Trophoblast cell (in vitro differentiated cells and primary cell): ENCODE measurements around the gene RAB34.

ENCODE experiments used
- DNase-seq, 2 donors: peaks; one replicate each; pipeline ENCODE4 v3.0.0-alpha.2; 2016
- H2AFZ ChIP-seq: 2 replicates; pipeline ENCODE4 v1.6.1; 2013; ENCODE audit warnings: low read length, moderate library complexity, mild to moderate bottlenecking; ENCODE audit not compliant: insufficient read depth, poor library complexity
- H2AK5ac ChIP-seq: 2 replicates; pipeline ENCODE4 v1.6.1; 2013; ENCODE audit warnings: mild to moderate bottlenecking, low read length
- H2BK120ac ChIP-seq: 2 replicates; pipeline ENCODE4 v1.6.1; 2013; ENCODE audit warnings: low read length, mild to moderate bottlenecking, moderate library complexity; ENCODE audit not compliant: insufficient read depth, poor library complexity
- H2BK12ac ChIP-seq: 2 replicates; pipeline ENCODE4 v1.6.1; 2013; ENCODE audit warnings: mild to moderate bottlenecking, low read length, moderate library complexity
- H2BK5ac ChIP-seq: 2 replicates; pipeline ENCODE4 v1.6.1; 2013; ENCODE audit warnings: low read length, low read depth, moderate library complexity, mild to moderate bottlenecking; ENCODE audit not compliant: poor library complexity
- H3K14ac ChIP-seq: 2 replicates; pipeline ENCODE4 v1.6.1; 2013; ENCODE audit warnings: mild to moderate bottlenecking, low read length
- H3K18ac ChIP-seq: 2 replicates; pipeline ENCODE4 v1.6.1; 2013; ENCODE audit warnings: mild to moderate bottlenecking, low read length
- H3K23ac ChIP-seq: 2 replicates; pipeline ENCODE4 v1.6.1; 2013; ENCODE audit warnings: low read length
- H3K27ac ChIP-seq: 2 replicates; pipeline ENCODE4 v1.5.1; 2013; ENCODE audit warnings: low read depth, mild to moderate bottlenecking, inconsistent platforms, low read length, moderate library complexity
- H3K27me3 ChIP-seq: 2 replicates; pipeline ENCODE4 v1.6.1; 2013; ENCODE audit warnings: inconsistent platforms, mild to moderate bottlenecking, low read length, moderate library complexity; ENCODE audit not compliant: insufficient read depth
- H3K36me3 ChIP-seq, 2 experiments: 1 replicate in 1 of 2; 2 replicates in 1 of 2; pipeline ENCODE4 v1.6.1; 2013; ENCODE audit warnings: low read length in 2 of 2, mild to moderate bottlenecking in 2 of 2, moderate library complexity in 1 of 2; ENCODE audit not compliant: insufficient read depth in 2 of 2, control insufficient read depth in 1 of 2
- H3K4ac ChIP-seq: 2 replicates; pipeline ENCODE4 v1.6.1; 2013; ENCODE audit warnings: low read depth, mild to moderate bottlenecking, low read length, moderate library complexity
- H3K4me1 ChIP-seq, 2 experiments: 1 replicate in 1 of 2; 2 replicates in 1 of 2; pipeline ENCODE4 v1.6.1; 2013; ENCODE audit warnings: low read length in 2 of 2, mild to moderate bottlenecking in 2 of 2, moderate library complexity in 1 of 2; ENCODE audit not compliant: insufficient read depth in 2 of 2, control insufficient read depth in 1 of 2
- H3K4me2 ChIP-seq: 2 replicates; pipeline ENCODE4 v1.6.1; 2013; ENCODE audit warnings: inconsistent platforms, mild to moderate bottlenecking, low read length, moderate library complexity
- H3K4me3 ChIP-seq: 2 replicates; pipeline ENCODE4 v1.5.1; 2013; ENCODE audit warnings: mild to moderate bottlenecking, low read depth, low read length, inconsistent platforms
- H3K79me1 ChIP-seq: one replicate; pipeline ENCODE4 v1.6.1; 2013; ENCODE audit warnings: low read length
- H3K79me2 ChIP-seq: 2 replicates; pipeline ENCODE4 v1.6.1; 2013; ENCODE audit warnings: low read length, mild to moderate bottlenecking; ENCODE audit not compliant: control insufficient read depth, insufficient read depth, poor library complexity
- H3K9ac ChIP-seq: 2 replicates; pipeline ENCODE4 v1.6.1; 2013; ENCODE audit warnings: mild to moderate bottlenecking, low read length
- H3K9me3 ChIP-seq: 2 replicates; pipeline ENCODE4 v1.6.1; 2013; ENCODE audit warnings: low read depth, mild to moderate bottlenecking, control low read depth, inconsistent platforms, low read length; ENCODE audit not compliant: insufficient read depth
- H4K12ac ChIP-seq: 2 replicates; pipeline ENCODE4 v1.6.1; 2013; ENCODE audit warnings: low read depth, mild to moderate bottlenecking, low read length, moderate library complexity
- H4K8ac ChIP-seq: 2 replicates; pipeline ENCODE4 v1.6.1; 2013; ENCODE audit warnings: low read depth, mild to moderate bottlenecking, low read length, moderate library complexity
- H4K91ac ChIP-seq: one replicate; pipeline ENCODE4 v1.6.1; 2013; ENCODE audit warnings: low read depth, mild to moderate bottlenecking, low read length, moderate library complexity
- WGBS: extraction: QIAGEN DNeasy Blood & Tissue Kit; methylation state at CpG from one replicate; pipeline ENCODE4 v1.1.7; 2013; ENCODE audit warnings: missing lambda C conversion rate; ENCODE audit not compliant: insufficient read length, insufficient coverage; ENCODE audit errors: extremely low coverage; 5-methylcytosine and 5-hydroxymethylcytosine counted together

The RAB34 gene

DNA sequence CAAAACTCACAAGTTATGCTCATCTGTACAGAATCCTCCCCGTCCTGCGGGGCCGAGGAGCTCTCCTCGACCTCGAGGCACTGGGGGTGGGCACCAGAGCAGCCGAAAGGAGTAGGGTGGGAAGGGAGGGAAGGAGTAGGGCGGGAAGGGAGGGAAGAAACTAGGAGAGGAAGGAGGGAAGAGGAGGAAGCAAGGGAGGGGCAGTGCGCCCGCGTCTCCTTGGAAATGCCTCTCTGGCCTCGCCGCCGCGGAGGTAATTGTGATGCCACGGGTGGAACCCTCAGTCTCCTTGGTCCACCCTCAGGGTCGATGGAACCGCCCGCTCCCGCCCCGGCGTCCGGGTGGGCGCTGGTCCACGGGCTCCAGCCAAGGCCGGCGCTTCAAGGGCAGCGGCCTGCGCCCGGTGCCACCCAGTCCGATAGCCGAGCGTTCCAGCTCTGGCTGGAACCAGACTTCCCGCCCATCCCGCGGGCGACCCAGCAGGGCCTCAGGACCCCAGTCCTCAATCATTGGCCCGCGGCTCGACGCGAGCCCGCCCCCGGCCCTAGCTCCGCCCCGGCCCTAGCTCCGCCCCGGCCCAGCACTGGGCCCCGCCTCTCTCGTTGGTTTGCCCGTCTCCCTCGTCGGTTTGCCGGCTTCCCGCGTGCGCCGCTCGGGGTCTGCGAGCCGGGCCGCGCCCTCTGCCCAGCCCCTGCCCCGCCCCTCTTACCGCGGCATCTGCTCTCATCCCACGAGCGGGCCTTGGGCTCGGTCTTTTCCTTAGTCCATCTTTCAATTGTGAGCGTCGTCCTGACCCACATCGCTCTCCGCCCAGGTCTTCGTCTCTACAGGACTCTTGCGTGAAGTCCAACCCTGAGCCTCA lies 6.6 kb downstream of the RAB34 start:
- Histone ChIP-seq H4K8ac (peak overlapping the region; percentile 98), H3K4me3 (peak overlapping the region; percentile 76), H2AFZ (peak overlapping the region; percentile 74), H3K36me3 (peaks cover 27 to 34% of the 10 kb centered on the region in 2 experiments), H2BK5ac (peak overlapping the region; percentile 93), H4K12ac (peak overlapping the region; percentile 94), H3K79me2 (peaks cover 8% of the 10 kb centered on the region), H3K9me3 (peaks cover 5% of the 10 kb centered on the region), H3K4ac (peak overlapping the region; percentile 85), H3K14ac (peak overlapping the region; percentile 94), H3K27me3 (no peaks in the 10 kb centered on the region), H3K18ac (peak overlapping the region; percentile 93), H3K4me2 (peak overlapping the region; percentile 86), H3K23ac (no peak overlapping the region), H3K79me1 (peaks cover 15% of the 10 kb centered on the region), H2AK5ac (peak overlapping the region; percentile 89), H2BK120ac (peak overlapping the region; percentile 77), H2BK12ac (peak overlapping the region; percentile 27), H3K27ac (peak overlapping the region; percentile 98), H3K9ac (peak overlapping the region; percentile 85), H4K91ac (peak overlapping the region; percentile 99), H3K4me1 (peaks cover 18 to 22% of the 10 kb centered on the region in 2 experiments)
- DNase-seq: peak; percentile 84 to 90
- no CpG with 5 or more reads among the region's 74 CpGs for WGBS

GRCh38 chr17:28707339-28707720 lies 10.3 kb downstream of the RAB34 start:
- no CpG with 5 or more reads among the region's 2 CpGs for WGBS
- Histone ChIP-seq H2BK12ac (no peak overlapping the region), H3K4me2 (no peak overlapping the region), H3K4me3 (no peak overlapping the region), H3K27ac (no peak overlapping the region), H3K4me1 (peaks cover 5 to 9% of the 10 kb centered on the region in 2 experiments), H2BK120ac (no peak overlapping the region), H3K79me1 (peaks cover 15% of the 10 kb centered on the region), H2BK5ac (no peak overlapping the region), H3K36me3 (peaks cover 24 to 35% of the 10 kb centered on the region in 2 experiments), H2AFZ (no peak overlapping the region), H3K23ac (no peak overlapping the region), H3K27me3 (no peaks in the 10 kb centered on the region), H4K12ac (no peak overlapping the region), H3K9me3 (no peaks in the 10 kb centered on the region), H3K79me2 (peaks cover 8% of the 10 kb centered on the region), H4K91ac (no peak overlapping the region), H4K8ac (no peak overlapping the region), H2AK5ac (no peak overlapping the region), H3K9ac (no peak overlapping the region), H3K4ac (no peak overlapping the region), H3K14ac (no peak overlapping the region), H3K18ac (no peak overlapping the region)
- no peak for DNase-seq

DNA sequence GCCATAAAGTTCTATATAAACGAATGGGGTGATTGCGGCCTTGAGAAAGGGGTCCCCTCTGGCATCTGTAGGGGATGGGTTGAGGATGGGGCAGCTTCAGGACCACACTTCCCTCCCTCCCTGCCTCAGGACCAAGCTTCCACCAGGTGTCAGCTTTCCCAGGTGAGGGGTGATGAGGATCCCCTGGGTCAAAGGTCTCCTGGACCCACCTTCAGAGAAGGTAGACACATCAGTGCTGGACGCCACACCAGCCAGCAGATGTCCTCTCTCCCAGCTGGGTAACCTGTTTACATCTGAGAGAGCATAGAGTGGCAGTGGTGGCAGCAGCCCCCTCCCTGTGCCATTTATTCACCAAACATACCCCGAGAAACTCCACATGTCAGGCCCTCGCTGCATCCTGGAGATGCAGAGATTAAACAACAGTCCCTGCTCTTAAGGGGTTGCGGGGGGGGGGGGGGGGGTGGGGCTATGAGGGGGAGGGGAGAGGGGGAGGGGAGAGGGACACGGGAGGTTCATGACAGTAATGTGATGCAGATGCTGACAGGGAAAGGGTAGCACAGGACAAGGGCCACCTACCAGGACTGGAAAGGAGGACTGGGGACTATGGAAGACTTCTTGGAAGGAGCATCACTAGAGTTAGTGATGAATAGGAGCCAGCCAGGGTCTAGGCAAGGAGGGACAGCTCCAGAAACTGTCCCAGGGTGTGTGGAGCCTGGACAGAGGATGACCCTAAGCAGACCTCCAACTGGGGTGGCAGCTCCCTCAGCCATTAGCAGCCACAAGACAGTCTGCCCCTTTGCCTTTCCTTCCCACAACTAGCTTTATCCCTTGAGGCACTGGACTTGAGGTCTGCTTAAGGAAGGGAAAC lies 11.0 kb downstream of the RAB34 start:
- H3K36me3 ChIP-seq: peaks cover 30 to 42% of the 10 kb centered on the region in 2 experiments
- no peak overlapping the region for H2BK120ac ChIP-seq
- H2AFZ ChIP-seq: no peak overlapping the region
- H4K8ac ChIP-seq: no peak overlapping the region
- no peak overlapping the region for H4K91ac ChIP-seq
- H3K9ac ChIP-seq: no peak overlapping the region
- no peak overlapping the region for H3K18ac ChIP-seq
- H3K23ac ChIP-seq: no peak overlapping the region
- WGBS: no CpG with 5 or more reads among the region's 7 CpGs
- H3K4ac ChIP-seq: no peak overlapping the region
- H3K27ac ChIP-seq: no peak overlapping the region
- H2AK5ac ChIP-seq: no peak overlapping the region
- H3K79me2 ChIP-seq: peaks cover 7% of the 10 kb centered on the region
- peaks cover 3 to 4% of the 10 kb centered on the region in 2 experiments for H3K4me1 ChIP-seq
- H3K27me3 ChIP-seq: no peaks in the 10 kb centered on the region
- H4K12ac ChIP-seq: no peak overlapping the region
- H3K9me3 ChIP-seq: no peaks in the 10 kb centered on the region
- H3K79me1 ChIP-seq: peaks cover 11% of the 10 kb centered on the region
- no peak overlapping the region for H3K4me2 ChIP-seq
- H3K4me3 ChIP-seq: no peak overlapping the region
- no peak for DNase-seq
- no peak overlapping the region for H2BK5ac ChIP-seq
- H3K14ac ChIP-seq: no peak overlapping the region
- H2BK12ac ChIP-seq: no peak overlapping the region

- no peak overlapping the region for H3K14ac ChIP-seq
- no peak overlapping the region for H4K12ac ChIP-seq
- H3K27ac ChIP-seq: no peak overlapping the region
- no peak overlapping the region for H2AFZ ChIP-seq
- H3K79me1 ChIP-seq: peaks cover 4% of the 10 kb centered on the region
- peaks cover 2 to 4% of the 10 kb centered on the region in 2 experiments for H3K4me1 ChIP-seq
- no peak overlapping the region for H4K8ac ChIP-seq
- H2BK12ac ChIP-seq: no peak overlapping the region
- no CpG with 5 or more reads among the region's 10 CpGs for WGBS
- no peak overlapping the region for H2AK5ac ChIP-seq
- H3K9ac ChIP-seq: no peak overlapping the region
- H3K4me3 ChIP-seq: no peak overlapping the region
- no peak for DNase-seq
- H3K27me3 ChIP-seq: no peaks in the 10 kb centered on the region
- H3K23ac ChIP-seq: no peak overlapping the region
- no peak overlapping the region for H3K4me2 ChIP-seq
- H3K4ac ChIP-seq: no peak overlapping the region
- H2BK5ac ChIP-seq: no peak overlapping the region
- no peaks in the 10 kb centered on the region for H3K9me3 ChIP-seq
- no peak overlapping the region for H3K18ac ChIP-seq
- H2BK120ac ChIP-seq: no peak overlapping the region
- peaks cover 39 to 50% of the 10 kb centered on the region in 2 experiments for H3K36me3 ChIP-seq
- H3K79me2 ChIP-seq: peaks cover 4% of the 10 kb centered on the region
- no peak overlapping the region for H4K91ac ChIP-seq
Observed at GRCh38 chr17:28705728-28706334, 11.8 kb downstream of the RAB34 start.
